T-helper 22 cell (primary cell): ENCODE data around the gene SERTM2.

ENCODE experiments used
- DNase-seq: peaks from one replicate; pipeline ENCODE4 v3.0.0-alpha.2; 2020; ENCODE audit warnings: low read depth

Gene SERTM2

GRCh38 chrX:111560801-111561200 lies 49.4 kb downstream of the SERTM2 start:
- no peak for DNase-seq

- no peak for DNase-seq
Observed at GRCh38 chrX:111561851-111562250, 50.4 kb downstream of the SERTM2 start.

GRCh38 chrX:111567542-111568255 lies 56.3 kb downstream of the SERTM2 start:
- no peak for DNase-seq

GRCh38 chrX:111568354-111568753 lies 56.9 kb downstream of the SERTM2 start:
- DNase-seq, result no peak

- DNase-seq, result no peak
Observed at GRCh38 chrX:111568817-111569216, 57.4 kb downstream of the SERTM2 start.
